ENCODE data around the gene PLEKHD1. TPM values are rescaled to one million over a fixed set of nuclear protein-coding genes. Genes with fewer than 3 reads are reported as not detected.

The PLEKHD1 gene
- total and polyA plus RNA-seq, 2 donors (not counting 1 experiment from before 2014, with no cell fraction given): under 0.01 to 0.01 TPM

DNA sequence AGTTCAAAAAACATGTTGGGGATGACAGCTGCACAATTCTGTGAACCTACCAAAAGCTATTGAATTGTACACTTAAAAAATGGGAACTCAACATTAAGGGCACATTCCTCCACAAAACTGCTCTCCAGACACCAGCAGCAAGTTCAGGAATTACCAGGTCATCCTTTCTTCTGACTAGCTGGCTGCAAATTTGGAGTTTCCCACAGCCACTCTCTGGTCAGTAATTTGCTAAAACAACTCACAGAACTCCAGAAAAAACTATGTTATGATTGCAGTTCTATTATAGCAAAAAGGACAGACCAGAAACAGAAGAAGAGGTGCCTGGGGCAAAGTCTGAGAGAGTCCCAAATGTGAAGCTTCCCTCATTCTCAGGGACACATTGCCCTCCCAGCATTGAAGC lies 20.1 kb upstream of the PLEKHD1 start:
- peak in 1 of 2 donors; percentile 54 for DNase-seq (ENCODE audit: low read depth in 2 of 2)
- H3K4me3 ChIP-seq (replicated peaks in 1 of 4; ENCODE audit: control extremely low read depth in 1 of 4, insufficient read depth in 1 of 4, low read depth in 3 of 4, low read length in 4 of 4): no peak overlapping the region
- TF ChIP-seq CTCF (conservative IDR thresholded peaks at IDR 0.05 in 1 of 2, IDR thresholded peaks at IDR 0.05 in 1 of 2; ENCODE audit: low read depth in 1 of 2, low read length in 2 of 2) (no peak), EZH2 (IDR thresholded peaks at IDR 0.05; ENCODE audit: low read length, missing control alignments) (no peak)
- H3K27me3 ChIP-seq (ENCODE audit: control insufficient read depth, insufficient read depth, low read length): no peaks in the 10 kb centered on the region
- no peak overlapping the region for H3K9ac ChIP-seq (ENCODE audit: insufficient read depth, low read length)
- no peaks in the 10 kb centered on the region for H3K4me1 ChIP-seq (ENCODE audit: control insufficient read depth, extremely low read depth, insufficient read depth, low read length)
- H3K36me3 ChIP-seq (ENCODE audit: control insufficient read depth, insufficient read depth, low read length): peaks cover 2% of the 10 kb centered on the region
- H3K27ac ChIP-seq (ENCODE audit: insufficient read depth, low read length): peak overlapping the region; percentile 33
- no peaks in the 10 kb centered on the region for H3K9me3 ChIP-seq (ENCODE audit: control insufficient read depth, insufficient read depth, low read depth, low read length)
- no peaks in the 10 kb centered on the region for H4K20me1 ChIP-seq (ENCODE audit: control insufficient read depth, extremely low read depth, insufficient read depth, low read length)
- no peak overlapping the region for H2AFZ ChIP-seq (ENCODE audit: low read length)
- no peak overlapping the region for H3K4me2 ChIP-seq (ENCODE audit: extremely low read depth, insufficient read depth, low read length)
- H3K79me2 ChIP-seq (ENCODE audit: control insufficient read depth, insufficient read depth, low read length): no peaks in the 10 kb centered on the region

DNA sequence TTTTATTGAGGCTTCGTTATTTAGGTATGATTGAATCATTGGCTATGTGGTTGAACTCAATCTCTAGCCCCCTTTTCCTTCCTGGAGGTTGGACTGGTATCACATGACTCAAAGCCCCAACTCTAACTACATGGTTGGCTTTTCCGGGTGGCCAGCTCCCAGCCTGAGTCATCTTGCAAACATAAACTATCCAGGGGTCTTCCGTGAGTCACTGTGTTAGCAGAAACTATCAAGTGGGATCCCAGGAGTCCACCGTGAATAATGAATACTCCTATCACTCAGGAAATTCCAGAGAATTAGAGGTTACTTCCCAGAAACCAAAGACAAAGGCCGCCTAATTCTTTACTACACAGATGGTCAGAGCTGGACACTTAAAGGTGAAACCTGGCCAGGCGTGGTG lies 19.7 kb upstream of the PLEKHD1 start:
- TF ChIP-seq EZH2 (IDR thresholded peaks at IDR 0.05; ENCODE audit: low read length, missing control alignments) (no peak), CTCF (conservative IDR thresholded peaks at IDR 0.05 in 1 of 2, IDR thresholded peaks at IDR 0.05 in 1 of 2; ENCODE audit: low read depth in 1 of 2, low read length in 2 of 2) (no peak)
- H2AFZ ChIP-seq (ENCODE audit: low read length): no peak overlapping the region
- peak; percentile 66 to 96 for DNase-seq (ENCODE audit: low read depth in 2 of 2)
- H3K79me2 ChIP-seq (ENCODE audit: control insufficient read depth, insufficient read depth, low read length): no peaks in the 10 kb centered on the region
- H3K27me3 ChIP-seq (ENCODE audit: control insufficient read depth, insufficient read depth, low read length): no peaks in the 10 kb centered on the region
- no peak overlapping the region for H3K9ac ChIP-seq (ENCODE audit: insufficient read depth, low read length)
- H4K20me1 ChIP-seq (ENCODE audit: control insufficient read depth, extremely low read depth, insufficient read depth, low read length): no peaks in the 10 kb centered on the region
- no peak overlapping the region for H3K4me3 ChIP-seq (replicated peaks in 1 of 4; ENCODE audit: control extremely low read depth in 1 of 4, insufficient read depth in 1 of 4, low read depth in 3 of 4, low read length in 4 of 4)
- peaks cover 2% of the 10 kb centered on the region for H3K36me3 ChIP-seq (ENCODE audit: control insufficient read depth, insufficient read depth, low read length)
- no peaks in the 10 kb centered on the region for H3K4me1 ChIP-seq (ENCODE audit: control insufficient read depth, extremely low read depth, insufficient read depth, low read length)
- no peak overlapping the region for H3K4me2 ChIP-seq (ENCODE audit: extremely low read depth, insufficient read depth, low read length)
- H3K9me3 ChIP-seq (ENCODE audit: control insufficient read depth, insufficient read depth, low read depth, low read length): no peaks in the 10 kb centered on the region
- H3K27ac ChIP-seq (ENCODE audit: insufficient read depth, low read length): peak overlapping the region; percentile 33

DNA sequence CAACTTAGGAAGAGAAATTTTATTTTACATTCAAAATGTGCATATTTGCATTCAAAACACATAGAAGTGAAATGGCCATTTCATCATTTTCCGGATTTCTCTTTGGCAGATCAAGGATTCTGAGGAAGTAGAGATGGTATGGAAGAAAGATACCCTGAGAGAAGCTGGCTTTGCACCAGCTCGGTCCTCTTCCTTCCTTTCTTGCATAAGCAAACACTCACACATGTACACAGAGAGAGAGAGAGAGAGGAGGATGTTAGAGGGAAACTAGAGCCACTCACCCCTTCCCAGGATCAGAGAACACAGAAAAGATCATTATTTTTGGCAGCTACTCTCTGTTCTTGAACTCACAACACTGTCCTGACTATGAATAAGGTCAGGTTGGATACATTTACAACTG lies 15.6 kb upstream of the PLEKHD1 start:
- H3K36me3 ChIP-seq (ENCODE audit: control insufficient read depth, insufficient read depth, low read length): no peaks in the 10 kb centered on the region
- H3K9ac ChIP-seq (ENCODE audit: insufficient read depth, low read length): no peak overlapping the region
- H3K27me3 ChIP-seq (ENCODE audit: control insufficient read depth, insufficient read depth, low read length): no peaks in the 10 kb centered on the region
- H2AFZ ChIP-seq (ENCODE audit: low read length): no peak overlapping the region
- H3K4me3 ChIP-seq (replicated peaks in 1 of 4; ENCODE audit: control extremely low read depth in 1 of 4, insufficient read depth in 1 of 4, low read depth in 3 of 4, low read length in 4 of 4): no peak overlapping the region
- H3K4me1 ChIP-seq (ENCODE audit: control insufficient read depth, extremely low read depth, insufficient read depth, low read length): no peaks in the 10 kb centered on the region
- H3K4me2 ChIP-seq (ENCODE audit: extremely low read depth, insufficient read depth, low read length): no peak overlapping the region
- no peaks in the 10 kb centered on the region for H3K9me3 ChIP-seq (ENCODE audit: control insufficient read depth, insufficient read depth, low read depth, low read length)
- no peaks in the 10 kb centered on the region for H3K79me2 ChIP-seq (ENCODE audit: control insufficient read depth, insufficient read depth, low read length)
- no peak for TF ChIP-seq EZH2 (IDR thresholded peaks at IDR 0.05; ENCODE audit: low read length, missing control alignments)
- no peak for TF ChIP-seq CTCF (conservative IDR thresholded peaks at IDR 0.05 in 1 of 2, IDR thresholded peaks at IDR 0.05 in 1 of 2; ENCODE audit: low read depth in 1 of 2, low read length in 2 of 2)
- no peak overlapping the region for H3K27ac ChIP-seq (ENCODE audit: insufficient read depth, low read length)
- no peaks in the 10 kb centered on the region for H4K20me1 ChIP-seq (ENCODE audit: control insufficient read depth, extremely low read depth, insufficient read depth, low read length)
- DNase-seq (ENCODE audit: low read depth in 2 of 2): peak in 1 of 2 donors; percentile 27

Data from fibroblast of lung (primary cell).